Neural progenitor cell (in vitro differentiated cells): ENCODE data around the gene SERP2. TPM values are rescaled to one million over a fixed set of nuclear protein-coding genes. Genes with fewer than 3 reads are reported as not detected.

ENCODE experiments used
- DNase-seq: peaks from one replicate; pipeline ENCODE4 v3.0.0-alpha.2; 2016; ENCODE audit warnings: low spot score
- H2AFZ ChIP-seq: fragments of 200-600 bp; sonication (generic); replicated peaks from 2 replicates; pipeline ENCODE4 v1.6.1; 2016; ENCODE audit warnings: antibody characterized with exemption
- H3F3A ChIP-seq: fragments of 200-600 bp; sonication (generic); 2 replicates; pipeline ENCODE4 v1.6.1; 2016; ENCODE audit warnings: antibody characterized with exemption, low read depth
- H3K27ac ChIP-seq: fragments of 200-600 bp; sonication (generic); 2 replicates; pipeline ENCODE4 v1.5.1; 2016; ENCODE audit warnings: mild to moderate bottlenecking
- H3K27me3 ChIP-seq: fragments of 200-600 bp; sonication (generic); 2 replicates; pipeline ENCODE4 v1.6.1; 2016; ENCODE audit warnings: mild to moderate bottlenecking, moderate library complexity
- H3K36me3 ChIP-seq: fragments of 200-600 bp; sonication (generic); 2 replicates; pipeline ENCODE4 v1.5.1; 2016
- H3K4me1 ChIP-seq: fragments of 200-600 bp; sonication (generic); 2 replicates; pipeline ENCODE4 v1.6.1; 2016; ENCODE audit warnings: mixed run types
- H3K4me2 ChIP-seq: fragments of 200-600 bp; sonication (generic); 2 replicates; pipeline ENCODE4 v1.6.1; 2016
- H3K4me3 ChIP-seq: fragments of 200-600 bp; sonication (generic); 2 replicates; pipeline ENCODE4 v1.5.1; 2016
- H3K79me2 ChIP-seq: fragments of 200-600 bp; sonication (generic); 2 replicates; pipeline ENCODE4 v1.6.1; 2016; ENCODE audit warnings: low read depth
- H3K9ac ChIP-seq: fragments of 200-600 bp; sonication (generic); 2 replicates; pipeline ENCODE4 v1.6.1; 2016
- H3K9me3 ChIP-seq: fragments of 200-600 bp; sonication (generic); 2 replicates; pipeline ENCODE4 v1.5.1; 2016; ENCODE audit warnings: low read depth
- H4K20me1 ChIP-seq: fragments of 200-600 bp; sonication (generic); 2 replicates; pipeline ENCODE4 v1.6.1; 2016; ENCODE audit warnings: low read depth
- H3K27ac Mint-ChIP-seq: 3 replicates; pipeline ENCODE4 v1.8.0; 2021; ENCODE audit warnings: mixed read lengths
- H3K27me3 Mint-ChIP-seq: 2 replicates; pipeline ENCODE4 v1.8.0; 2022; ENCODE audit warnings: low read depth, mild to moderate bottlenecking, inconsistent platforms, moderate library complexity, mixed read lengths; ENCODE audit not compliant: insufficient read depth
- H3K36me3 Mint-ChIP-seq: 3 replicates; pipeline ENCODE4 v1.8.0; 2021; ENCODE audit warnings: mixed read lengths
- H3K4me1 Mint-ChIP-seq: 3 replicates; pipeline ENCODE4 v1.8.0; 2021; ENCODE audit warnings: mixed read lengths
- H3K4me3 Mint-ChIP-seq: 3 replicates; pipeline ENCODE4 v1.8.0; 2021; ENCODE audit warnings: mild to moderate bottlenecking, moderate library complexity, mixed read lengths
- H3K9me3 Mint-ChIP-seq: 3 replicates; pipeline ENCODE4 v1.8.0; 2020; ENCODE audit warnings: mixed read lengths
- CTCF ChIP-seq: fragments of 200-600 bp; sonication (generic); IDR thresholded peaks from 2 replicates; pipeline ENCODE4 v1.5.1; 2017; ENCODE audit warnings: antibody characterized with exemption, mild to moderate bottlenecking
- EZH2 ChIP-seq: fragments of 200-600 bp; sonication (generic); IDR thresholded peaks from 2 replicates; pipeline ENCODE4 v1.6.1; 2017; ENCODE audit warnings: antibody characterized with exemption, mild to moderate bottlenecking, moderate library complexity
- EZH2phosphoT487 ChIP-seq: fragments of 200-600 bp; sonication (generic); IDR thresholded peaks from 2 replicates; pipeline ENCODE4 v1.6.1; 2017; ENCODE audit warnings: antibody characterized with exemption
- total RNA-seq: library from RNA; depleted of rRNA; stranded (reverse); fragments of >200 nt; gene quantifications from 2 replicates; pipeline ENCODE4 v1.2.3, GENCODE V29; 2015; ENCODE audit warnings: low replicate concordance

The SERP2 gene
- total RNA-seq, 1 donor from 2014 or later, result 8.1 TPM

GRCh38 chr13:44395976-44396694, 22.5 kb downstream of the SERP2 start:
- H3K9me3 Mint-ChIP-seq, result no peaks in the 10 kb centered on the region
- peaks cover 10% of the 10 kb centered on the region for H3K27me3 Mint-ChIP-seq
- TF ChIP-seq EZH2phosphoT487 (no peak), EZH2 (no peak), CTCF (no peak)
- H4K20me1 ChIP-seq, result no peaks in the 10 kb centered on the region
- no peaks in the 10 kb centered on the region for H3K36me3 Mint-ChIP-seq
- no peak overlapping the region for H2AFZ ChIP-seq
- no peaks in the 10 kb centered on the region for H3K27me3 ChIP-seq
- peaks cover 30% of the 10 kb centered on the region for H3K4me1 ChIP-seq
- no peaks in the 10 kb centered on the region for H3K79me2 ChIP-seq
- DNase-seq, result no peak
- no peaks in the 10 kb centered on the region for H3K9me3 ChIP-seq
- no peak overlapping the region for H3K9ac ChIP-seq
- H3K27ac ChIP-seq, result peak overlapping the region; percentile 79
- H3K4me3 ChIP-seq, result no peak overlapping the region
- peak overlapping the region; percentile 46 for H3K4me2 ChIP-seq
- H3K36me3 ChIP-seq, result no peaks in the 10 kb centered on the region
- peak overlapping the region; percentile 96 for H3K27ac Mint-ChIP-seq
- H3K4me3 Mint-ChIP-seq, result peak overlapping the region; percentile 55
- H3F3A ChIP-seq, result peaks cover 22% of the 10 kb centered on the region
- peaks cover 83% of the 10 kb centered on the region for H3K4me1 Mint-ChIP-seq

GRCh38 chr13:44396701-44397580, 23.3 kb downstream of the SERP2 start:
- H3K27ac ChIP-seq, result peak overlapping the region; percentile 79

GRCh38 chr13:44397766-44398223, 24.2 kb downstream of the SERP2 start:
- Mint-ChIP-seq H3K36me3 (no peaks in the 10 kb centered on the region), H3K4me1 (peaks cover 86% of the 10 kb centered on the region), H3K27me3 (peaks cover 10% of the 10 kb centered on the region), H3K9me3 (no peaks in the 10 kb centered on the region), H3K4me3 (peak overlapping the region; percentile 25), H3K27ac (peak overlapping the region; percentile 96)
- H3K4me2 ChIP-seq, result peak overlapping the region; percentile 46
- peak; percentile 10 for DNase-seq
- peak overlapping the region; percentile 79 for H3K27ac ChIP-seq
- TF ChIP-seq EZH2phosphoT487 (no peak), CTCF (no peak), EZH2 (no peak)
- no peaks in the 10 kb centered on the region for H3K9me3 ChIP-seq
- H3F3A ChIP-seq, result peaks cover 22% of the 10 kb centered on the region
- H3K36me3 ChIP-seq, result no peaks in the 10 kb centered on the region
- no peak overlapping the region for H2AFZ ChIP-seq
- peaks cover 38% of the 10 kb centered on the region for H3K4me1 ChIP-seq
- H4K20me1 ChIP-seq, result no peaks in the 10 kb centered on the region
- no peak overlapping the region for H3K4me3 ChIP-seq
- H3K9ac ChIP-seq, result no peak overlapping the region
- no peaks in the 10 kb centered on the region for H3K79me2 ChIP-seq
- H3K27me3 ChIP-seq, result no peaks in the 10 kb centered on the region

More at GRCh38 chr13:44396701-44397580, 23.3 kb downstream of the SERP2 start:
- H3K79me2 ChIP-seq, result no peaks in the 10 kb centered on the region
- H4K20me1 ChIP-seq, result no peaks in the 10 kb centered on the region
- peak; percentile 88 for DNase-seq
- H3K9ac ChIP-seq, result no peak overlapping the region
- no peak overlapping the region for H3K4me3 ChIP-seq
- H3K27me3 Mint-ChIP-seq, result peaks cover 10% of the 10 kb centered on the region
- peak overlapping the region; percentile 67 for H3K4me3 Mint-ChIP-seq
- H3K9me3 Mint-ChIP-seq, result no peaks in the 10 kb centered on the region
- H3K4me1 Mint-ChIP-seq, result peaks cover 86% of the 10 kb centered on the region
- peak overlapping the region; percentile 46 for H3K4me2 ChIP-seq
- no peaks in the 10 kb centered on the region for H3K27me3 ChIP-seq
- peaks cover 30% of the 10 kb centered on the region for H3K4me1 ChIP-seq
- TF ChIP-seq CTCF (no peak), EZH2phosphoT487 (peak; percentile 63), EZH2 (no peak)
- H2AFZ ChIP-seq, result no peak overlapping the region
- no peaks in the 10 kb centered on the region for H3K36me3 Mint-ChIP-seq
- no peaks in the 10 kb centered on the region for H3K36me3 ChIP-seq
- no peaks in the 10 kb centered on the region for H3K9me3 ChIP-seq
- peak overlapping the region; percentile 96 for H3K27ac Mint-ChIP-seq
- H3F3A ChIP-seq, result peaks cover 22% of the 10 kb centered on the region
